Omental fat pad (tissue), 4 donors: ENCODE measurements around the gene ZNF862. TPM values are rescaled to one million over a fixed set of nuclear protein-coding genes. Genes with fewer than 3 reads are reported as not detected.

Source experiments
- ATAC-seq: fragments of 150-250 bp; one replicate; pipeline ENCODE4 v1.9.1; 2016; ENCODE audit warnings: mild to moderate bottlenecking, moderate library complexity; ENCODE audit not compliant: low FRiP score
- DNase-seq: peaks from one replicate; pipeline ENCODE4 v3.0.0-alpha.2; 2019; ENCODE audit warnings: low spot score
- total RNA-seq, 4 donors: library from RNA; depleted of rRNA; stranded (reverse); fragments of >200 nt; gene quantifications; one replicate each; pipeline ENCODE4 v1.1.0, GENCODE V29; 2016
- TF ChIP-seq, protein P1 (sequence below), 3 donors: fragments of 450-650 bp; IDR thresholded peaks; one replicate each; pipeline ENCODE4 v1.5.1; 2016 to 2017; ENCODE audit warnings: antibody characterized with exemption in 3 of 3, mild to moderate bottlenecking in 3 of 3, moderate library complexity in 2 of 3

The ZNF862 gene
- total RNA-seq, 4 donors from 2014 or later = 4.4 to 20.6 (median 10.4) TPM

DNA sequence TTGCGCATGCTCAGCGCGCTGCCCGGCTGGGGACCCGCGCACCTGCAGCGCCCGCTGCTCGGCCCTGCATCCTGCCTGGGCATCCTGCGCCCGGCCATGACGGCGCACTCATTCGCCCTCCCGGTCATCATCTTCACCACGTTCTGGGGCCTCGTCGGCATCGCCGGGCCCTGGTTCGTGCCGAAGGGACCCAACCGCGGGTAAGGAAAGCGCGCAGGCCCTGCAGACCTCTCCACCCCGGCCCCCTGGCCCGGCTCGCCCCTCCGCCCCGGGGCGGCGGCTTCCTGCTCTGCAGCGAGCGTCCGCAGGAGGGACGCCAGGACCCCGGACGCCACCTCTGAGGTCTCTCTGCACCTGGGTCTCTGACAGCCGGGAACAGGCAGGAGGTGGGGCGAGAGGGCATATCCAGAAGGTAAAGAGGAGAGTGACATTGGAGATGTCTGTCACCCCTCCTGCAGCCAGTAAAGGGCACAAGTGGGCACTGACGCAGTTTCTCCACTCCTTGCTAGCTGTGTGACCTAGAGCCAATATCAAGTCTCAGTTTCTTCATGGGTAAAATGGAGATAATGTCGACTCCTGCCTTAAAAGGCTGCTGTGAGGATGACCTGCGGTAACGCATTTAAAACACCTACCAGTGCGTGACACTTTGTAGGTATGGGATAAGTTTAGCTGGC lies 35.9 kb downstream of the ZNF862 start:
- ATAC-seq (no peak), DNase-seq (no peak)
- TF ChIP-seq, protein P1, sequence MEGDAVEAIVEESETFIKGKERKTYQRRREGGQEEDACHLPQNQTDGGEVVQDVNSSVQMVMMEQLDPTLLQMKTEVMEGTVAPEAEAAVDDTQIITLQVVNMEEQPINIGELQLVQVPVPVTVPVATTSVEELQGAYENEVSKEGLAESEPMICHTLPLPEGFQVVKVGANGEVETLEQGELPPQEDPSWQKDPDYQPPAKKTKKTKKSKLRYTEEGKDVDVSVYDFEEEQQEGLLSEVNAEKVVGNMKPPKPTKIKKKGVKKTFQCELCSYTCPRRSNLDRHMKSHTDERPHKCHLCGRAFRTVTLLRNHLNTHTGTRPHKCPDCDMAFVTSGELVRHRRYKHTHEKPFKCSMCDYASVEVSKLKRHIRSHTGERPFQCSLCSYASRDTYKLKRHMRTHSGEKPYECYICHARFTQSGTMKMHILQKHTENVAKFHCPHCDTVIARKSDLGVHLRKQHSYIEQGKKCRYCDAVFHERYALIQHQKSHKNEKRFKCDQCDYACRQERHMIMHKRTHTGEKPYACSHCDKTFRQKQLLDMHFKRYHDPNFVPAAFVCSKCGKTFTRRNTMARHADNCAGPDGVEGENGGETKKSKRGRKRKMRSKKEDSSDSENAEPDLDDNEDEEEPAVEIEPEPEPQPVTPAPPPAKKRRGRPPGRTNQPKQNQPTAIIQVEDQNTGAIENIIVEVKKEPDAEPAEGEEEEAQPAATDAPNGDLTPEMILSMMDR (IDR thresholded peaks at IDR 0.05) = no peak

DNA sequence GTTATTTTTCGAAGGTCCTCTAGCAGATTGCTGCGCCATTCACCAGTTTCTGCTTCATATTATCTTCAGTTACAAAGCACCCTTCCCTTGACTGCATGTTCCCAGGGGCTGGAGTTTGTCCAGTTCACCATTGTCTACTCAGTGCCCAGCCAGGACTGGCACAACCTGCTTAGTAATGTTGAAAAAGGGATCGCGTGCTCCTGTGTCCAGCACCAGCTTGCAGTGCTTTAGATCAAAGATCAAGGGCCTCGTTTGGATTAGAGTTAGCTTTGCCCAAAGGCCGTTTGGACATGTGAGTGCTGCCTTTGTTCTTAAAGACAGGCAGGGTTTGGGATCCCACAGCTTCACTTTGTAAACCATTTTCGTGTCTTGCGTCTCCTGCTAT lies 36.5 kb downstream of the ZNF862 start:
- no peak for ATAC-seq
- no peak for DNase-seq
- TF ChIP-seq, protein P1 (IDR thresholded peaks at IDR 0.05) = no peak

DNA sequence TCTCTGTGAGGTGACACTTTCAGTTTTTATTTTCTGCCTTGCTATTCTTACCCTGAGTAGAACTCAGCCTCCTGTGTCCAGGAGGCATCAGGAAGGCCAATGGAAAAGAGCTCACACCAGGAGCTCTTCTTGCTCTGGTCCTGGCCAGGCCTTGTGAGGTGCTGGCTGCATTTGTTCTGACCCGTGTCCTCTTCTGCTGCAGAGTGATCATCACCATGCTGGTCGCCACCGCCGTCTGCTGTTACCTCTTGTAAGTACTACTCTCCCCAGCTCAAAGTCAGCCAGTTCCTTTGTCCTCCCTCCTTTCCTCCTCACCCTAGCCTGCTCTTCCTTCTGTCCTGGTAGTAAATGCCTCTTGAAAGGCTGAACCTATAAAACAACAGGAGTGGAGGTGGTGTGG lies 37.2 kb downstream of the ZNF862 start:
- no peak for ATAC-seq

DNA sequence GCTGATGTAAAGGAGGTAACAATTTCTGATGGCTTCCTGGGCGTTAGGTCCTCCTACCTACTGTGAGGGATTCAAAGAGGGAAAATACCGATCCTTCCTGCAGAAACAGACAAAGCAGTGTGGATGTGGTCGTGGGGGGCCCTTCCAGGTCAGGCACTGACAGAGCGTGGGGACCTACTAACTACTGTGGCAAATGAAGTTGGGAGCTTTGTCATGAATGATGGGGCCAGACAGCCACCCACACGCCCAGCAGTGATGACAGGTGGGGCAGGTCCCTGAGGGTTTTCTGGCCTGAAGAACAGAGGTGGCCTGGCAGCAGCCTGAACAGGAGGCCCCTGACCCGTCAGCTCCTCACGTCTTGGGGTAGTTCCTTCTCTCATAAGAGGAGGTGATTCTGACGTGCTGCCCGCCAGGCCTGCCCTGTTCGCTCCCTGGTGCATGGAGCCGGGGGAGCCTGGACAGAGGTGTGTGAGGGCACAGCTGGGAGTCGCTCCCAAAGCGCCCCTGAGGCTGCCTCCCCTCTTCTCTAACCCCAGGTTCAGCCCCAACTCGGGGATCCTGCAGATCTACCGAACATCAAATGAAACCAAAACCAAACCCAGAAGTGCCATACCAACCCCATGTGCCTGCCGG lies 39.8 kb downstream of the ZNF862 start:
- DNase-seq (peak; percentile 12), ATAC-seq (no peak)
- TF ChIP-seq, protein P1 (IDR thresholded peaks at IDR 0.05) = no peak

More for the DNA sequence above, 37.2 kb downstream of the ZNF862 start:
- TF ChIP-seq, protein P1 (IDR thresholded peaks at IDR 0.05) = no peak
- peak; percentile 17 for DNase-seq

DNA sequence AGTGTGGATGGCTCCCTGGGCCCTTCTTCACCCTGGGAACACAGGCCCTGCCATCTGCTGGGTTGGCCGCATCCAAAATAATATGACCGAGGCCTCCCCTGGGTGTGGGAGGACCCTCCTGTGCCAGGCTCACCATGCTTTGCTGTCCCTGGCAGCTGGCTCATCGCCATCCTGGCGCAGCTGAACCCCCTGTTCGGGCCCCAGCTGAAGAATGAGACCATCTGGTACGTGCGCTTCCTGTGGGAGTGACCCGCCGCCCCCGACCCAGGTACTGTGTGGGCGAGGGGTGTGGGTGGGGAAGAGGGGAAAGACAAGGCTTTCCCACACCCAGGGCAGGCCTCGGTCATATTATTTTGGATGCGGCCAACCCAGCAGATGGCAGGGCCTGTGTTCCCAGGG lies 40.3 kb downstream of the ZNF862 start:
- DNase-seq (peak; percentile 7), ATAC-seq (no peak)
- TF ChIP-seq, protein P1 (IDR thresholded peaks at IDR 0.05) = no peak

DNA sequence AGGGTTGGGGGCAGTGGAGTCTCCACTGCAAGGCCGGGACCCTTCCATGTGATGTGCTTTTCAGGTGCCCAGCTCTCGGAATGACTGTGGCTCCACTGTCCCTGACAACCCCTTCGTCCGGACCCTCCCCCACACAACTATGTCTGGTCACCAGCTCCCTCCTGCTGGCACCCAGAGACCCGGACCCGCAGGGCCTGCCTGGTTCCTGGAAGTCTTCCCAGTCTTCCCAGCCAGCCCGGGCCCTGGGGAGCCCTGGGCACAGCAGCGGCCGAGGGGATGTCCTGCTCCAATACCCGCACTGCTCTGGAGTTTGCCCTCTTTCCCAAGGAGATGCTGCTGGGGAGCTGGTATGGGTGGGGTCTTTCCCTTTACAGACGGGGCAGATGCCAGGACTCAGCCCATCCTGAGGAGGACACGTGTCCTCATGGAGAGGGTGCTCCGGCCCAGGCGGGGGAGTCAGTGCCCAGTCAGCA lies 41.1 kb downstream of the ZNF862 start:
- DNase-seq (no peak), ATAC-seq (no peak)
- TF ChIP-seq, protein P1 (IDR thresholded peaks at IDR 0.05) = no peak
